Choroid plexus epithelial cell (primary cell): Measurements from ENCODE around the gene WTIP.

Source experiments
- DNase-seq: peaks from one replicate; pipeline ENCODE4 v3.0.0-alpha.2; 2010; ENCODE audit warnings: low read depth
- H3K4me3 ChIP-seq: 2 replicates; pipeline ENCODE4 v1.5.1; 2011; ENCODE audit warnings: low read depth, mild to moderate bottlenecking, control low read depth, low read length, moderate library complexity
- CTCF ChIP-seq: conservative IDR thresholded peaks from 2 replicates; pipeline ENCODE4 v1.5.1; 2011; ENCODE audit warnings: low read depth, mild to moderate bottlenecking, control low read depth, inconsistent platforms, low read length, moderate library complexity

Gene WTIP

GRCh38 chr19:34482380-34483250 lies 1.1 kb downstream of the WTIP start:
- TF ChIP-seq CTCF = no peak
- peak; percentile 54 for DNase-seq
- peak overlapping the region; percentile 70 for H3K4me3 ChIP-seq

- DNase-seq = no peak
- no peak for TF ChIP-seq CTCF
- H3K4me3 ChIP-seq = no peak overlapping the region
These were observed 2.8 kb downstream of the WTIP start for GRCh38 chr19:34484328-34484727.

- H3K4me3 ChIP-seq = no peak overlapping the region
- no peak for DNase-seq
- no peak for TF ChIP-seq CTCF
These were observed 4.3 kb downstream of the WTIP start for GRCh38 chr19:34485831-34486230.

GRCh38 chr19:34487651-34488051 lies 6.1 kb downstream of the WTIP start:
- no peak for TF ChIP-seq CTCF
- H3K4me3 ChIP-seq = no peak overlapping the region
- DNase-seq = no peak

- no peak for DNase-seq
- no peak for TF ChIP-seq CTCF
- no peak overlapping the region for H3K4me3 ChIP-seq
These were observed 7.6 kb downstream of the WTIP start for GRCh38 chr19:34489175-34489574.

- DNase-seq = no peak
- no peak for TF ChIP-seq CTCF
- no peak overlapping the region for H3K4me3 ChIP-seq
These were observed 8.7 kb downstream of the WTIP start for GRCh38 chr19:34490141-34490766.

DNA sequence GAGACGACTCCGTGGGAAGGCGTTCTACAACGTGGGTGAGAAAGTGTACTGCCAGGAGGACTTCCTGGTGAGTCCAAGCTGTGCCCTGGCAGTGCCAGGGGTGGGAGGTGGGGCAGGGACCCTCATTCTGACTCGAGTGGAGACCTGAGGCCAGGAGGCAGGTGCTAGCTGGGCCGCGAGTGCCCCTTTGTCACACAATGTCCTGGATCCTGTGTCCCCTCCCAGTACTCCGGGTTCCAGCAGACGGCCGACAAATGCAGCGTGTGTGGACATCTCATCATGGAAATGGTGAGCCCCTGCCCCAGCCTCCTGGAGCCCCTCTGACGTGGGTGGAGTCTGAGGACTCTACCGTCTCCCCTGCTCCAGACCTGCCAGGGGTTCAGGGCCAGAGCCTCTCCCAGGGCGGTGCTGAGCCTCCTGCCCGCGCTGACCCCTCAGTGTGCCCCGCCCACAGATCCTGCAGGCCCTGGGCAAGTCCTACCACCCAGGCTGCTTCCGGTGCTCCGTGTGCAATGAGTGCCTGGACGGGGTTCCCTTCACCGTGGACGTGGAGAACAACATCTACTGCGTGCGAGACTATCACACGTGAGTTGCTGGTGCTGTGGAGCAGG lies 11.6 kb downstream of the WTIP start:
- H3K4me3 ChIP-seq = no peak overlapping the region
- TF ChIP-seq CTCF = no peak
- no peak for DNase-seq
